HCT116 (cell line): ENCODE measurements around the gene MN1. TPM values are rescaled to one million over a fixed set of nuclear protein-coding genes. Genes with fewer than 3 reads are reported as not detected.

Experiments
- ATAC-seq: fragments of 200-7000 bp; cut with Tn5 transposase; 2 replicates; pipeline ENCODE4 v1.9.1; 2020; ENCODE audit warnings: mild to moderate bottlenecking, moderate library complexity
- BruUV-seq: library from RNA; stranded (reverse); fragments of 400-500 nt; replicated peaks from 2 replicates; lab custom pipeline; 2021; lab: Mats Ljungman, UMichigan
- CTCF ChIA-PET: fragments of 300-600 bp; sonication (Branson Sonifier 250); formaldehyde crosslinking; loops from one replicate; lab custom pipeline; 2021; ENCODE audit warnings: antibody characterized with exemption; lab: Charles Lee
- POLR2A ChIA-PET: fragments of 300-600, 350-600 bp; sonication (Branson Sonifier 250); formaldehyde crosslinking; loops from one replicate; lab custom pipeline; 2021; ENCODE audit warnings: antibody characterized with exemption; lab: Charles Lee
- RAD21 ChIA-PET, 2 experiments: fragments of 300-600 bp; sonication (Branson Sonifier 250); formaldehyde crosslinking; loops; one replicate each; lab custom pipeline; 2023; ENCODE audit warnings: low total read pairs in 2 of 2; ENCODE audit not compliant: uncharacterized antibody in 2 of 2, unreplicated experiment in 2 of 2, low non-redundant PET in 1 of 2; lab: Charles Lee
- DNase-seq: peaks from one replicate; pipeline ENCODE4 v3.0.0-alpha.2; 2010; ENCODE audit warnings: low read depth, low spot score
- H2AFZ ChIP-seq: fragments of 200-600 bp; shearing (Covaris generic), sonication (generic); 2 replicates; pipeline ENCODE4 v1.6.1; 2017; ENCODE audit warnings: low read depth, mixed run types, mixed read lengths, antibody characterized with exemption, low read length; ENCODE audit not compliant: poor library complexity, severe bottlenecking
- H3K27ac ChIP-seq: 2 replicates; pipeline ENCODE4 v1.5.1; 2012; ENCODE audit warnings: low read depth, low read length
- H3K27me3 ChIP-seq: fragments of 200-600 bp; sonication (generic); 2 replicates; pipeline ENCODE4 v1.6.1; 2016; ENCODE audit warnings: mixed run types, low read length, mixed read lengths; ENCODE audit not compliant: insufficient read depth
- H3K36me3 ChIP-seq, 2 experiments: fragments of 200-500 bp in 1 of 2; fragments of 200-600 bp in 1 of 2; sonication (Bioruptor generic) in 1 of 2; sonication (generic) in 1 of 2; 2 replicates each; pipeline versions ENCODE4 v1.5.1 to v1.6.1; 2014 to 2016; ENCODE audit warnings: low read length in 2 of 2, inconsistent platforms in 1 of 2, mixed read lengths in 1 of 2, mixed run types in 1 of 2; ENCODE audit not compliant: insufficient read depth in 2 of 2, control insufficient read depth in 1 of 2
- H3K4me1 ChIP-seq, 2 experiments: fragments of 200-600 bp in 1 of 2; sonication (generic) in 1 of 2; 2 replicates each; pipeline versions ENCODE4 v1.5.1 to v1.6.1; 2012 to 2017; ENCODE audit warnings: low read length in 2 of 2, inconsistent platforms in 1 of 2, mild to moderate bottlenecking in 1 of 2, mixed read lengths in 1 of 2, mixed run types in 1 of 2, moderate library complexity in 1 of 2; ENCODE audit not compliant: insufficient read depth in 2 of 2, control insufficient read depth in 1 of 2
- H3K4me2 ChIP-seq: fragments of 200-600 bp; sonication (generic); 2 replicates; pipeline ENCODE4 v1.6.1; 2017; ENCODE audit warnings: mixed run types, low read length, mixed read lengths
- H3K4me3 ChIP-seq, 2 experiments: fragments of 200-600 bp in 1 of 2; sonication (generic) in 1 of 2; replicated peaks in 1 of 2; 2 replicates each; pipeline ENCODE4 v1.5.1; 2011 to 2016; ENCODE audit warnings: low read length in 2 of 2, control low read depth in 1 of 2, low read depth in 1 of 2, mild to moderate bottlenecking in 1 of 2, mixed read lengths in 1 of 2, mixed run types in 1 of 2
- H3K79me2 ChIP-seq: fragments of 200-600 bp; sonication (generic); 2 replicates; pipeline ENCODE4 v1.6.1; 2017; ENCODE audit warnings: mild to moderate bottlenecking, mixed run types, low read length, moderate library complexity, mixed read lengths; ENCODE audit not compliant: insufficient read depth
- H3K9ac ChIP-seq: fragments of 200-600 bp; sonication (generic); 2 replicates; pipeline ENCODE4 v1.6.1; 2016; ENCODE audit warnings: low read length, mixed read lengths
- H3K9me2 ChIP-seq: fragments of 200-600 bp; sonication (generic), shearing (Covaris generic); 2 replicates; pipeline ENCODE4 v1.6.1; 2017; ENCODE audit warnings: mixed run types, mild to moderate bottlenecking, moderate library complexity; ENCODE audit not compliant: insufficient read depth
- H3K9me3 ChIP-seq, 2 experiments: fragments of 200-500 bp in 1 of 2; fragments of 200-600 bp in 1 of 2; sonication (Bioruptor generic) in 1 of 2; sonication (generic) in 1 of 2; 2 replicates each; pipeline ENCODE4 v1.6.1; 2014 to 2017; ENCODE audit warnings: low read length in 2 of 2, mixed read lengths in 2 of 2, inconsistent platforms in 1 of 2, low read depth in 1 of 2, mild to moderate bottlenecking in 1 of 2, mixed run types in 1 of 2, moderate library complexity in 1 of 2; ENCODE audit not compliant: control insufficient read depth in 1 of 2, insufficient read depth in 1 of 2
- H4K20me1 ChIP-seq: fragments of 200-600 bp; sonication (generic), shearing (Covaris generic); 2 replicates; pipeline ENCODE4 v1.6.1; 2017; ENCODE audit warnings: mixed run types, mild to moderate bottlenecking, moderate library complexity; ENCODE audit not compliant: insufficient read depth
- EGR1 ChIP-seq: IDR thresholded peaks from 2 replicates; pipeline ENCODE4 v1.6.1; 2012; ENCODE audit warnings: low read depth
- FOSL1 ChIP-seq: IDR thresholded peaks from 2 replicates; pipeline ENCODE4 v1.6.1; 2012; ENCODE audit warnings: low read depth
- RAD21 ChIP-seq: IDR thresholded peaks from 2 replicates; pipeline ENCODE4 v1.6.1; 2012; ENCODE audit warnings: low read depth, mild to moderate bottlenecking
- SIN3A ChIP-seq: IDR thresholded peaks from 2 replicates; pipeline ENCODE4 v1.6.1; 2012; ENCODE audit warnings: low read depth
- SP1 ChIP-seq: IDR thresholded peaks from 2 replicates; pipeline ENCODE4 v1.6.1; 2012; ENCODE audit warnings: low read depth
- intact Hi-C: fragments of 100-400 bp; cut with micrococcal nuclease; formaldehyde crosslinking; loops from 2 replicates; pipeline ENCODE4 v1.10.0; 2022
- total RNA-seq: library from RNA; stranded (reverse); gene quantifications from one replicate; pipeline ENCODE4 v1.2.1, GENCODE V29; 2021; ENCODE audit not compliant: unreplicated experiment
- TF ChIP-seq, protein P1 (sequence below): IDR thresholded peaks from 2 replicates; pipeline ENCODE4 v1.6.1; 2012; ENCODE audit warnings: low read depth
- TF ChIP-seq, protein P2 (sequence below): IDR thresholded peaks from 2 replicates; pipeline ENCODE4 v1.6.1; 2012

The MN1 gene
- total RNA-seq, 1 experiment from 2014 or later = 2.9 TPM

DNA sequence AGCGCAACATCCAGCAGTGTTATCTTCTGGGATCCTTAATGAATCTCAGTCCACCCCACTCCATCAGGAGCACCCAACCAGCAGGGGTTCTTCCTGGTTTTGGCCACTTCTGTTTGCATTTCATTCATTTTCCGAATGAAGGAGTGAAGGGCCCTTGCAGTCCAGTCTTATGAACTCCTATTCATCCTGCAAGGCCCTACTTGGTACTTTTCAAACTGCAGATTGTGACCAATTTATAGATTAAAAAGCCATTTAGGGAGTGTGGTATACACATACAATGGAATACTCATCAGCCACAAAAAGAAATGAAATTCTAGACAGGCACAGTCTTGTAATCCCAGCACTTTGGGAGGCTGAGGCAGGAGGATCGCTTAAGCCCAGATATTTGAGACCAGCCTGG is 10.2 kb upstream of the MN1 start:
- ChIA-PET CTCF (no interaction called here), RAD21 (no interaction called here), POLR2A (no interaction called here)
- no TSS peak for BruUV-seq
- intact Hi-C loops = no loop called here
- no peak overlapping the region for H3K27ac ChIP-seq
- H4K20me1 ChIP-seq = no peaks in the 10 kb centered on the region
- no peak for TF ChIP-seq EGR1
- no peak for TF ChIP-seq SIN3A
- TF ChIP-seq, protein P1, sequence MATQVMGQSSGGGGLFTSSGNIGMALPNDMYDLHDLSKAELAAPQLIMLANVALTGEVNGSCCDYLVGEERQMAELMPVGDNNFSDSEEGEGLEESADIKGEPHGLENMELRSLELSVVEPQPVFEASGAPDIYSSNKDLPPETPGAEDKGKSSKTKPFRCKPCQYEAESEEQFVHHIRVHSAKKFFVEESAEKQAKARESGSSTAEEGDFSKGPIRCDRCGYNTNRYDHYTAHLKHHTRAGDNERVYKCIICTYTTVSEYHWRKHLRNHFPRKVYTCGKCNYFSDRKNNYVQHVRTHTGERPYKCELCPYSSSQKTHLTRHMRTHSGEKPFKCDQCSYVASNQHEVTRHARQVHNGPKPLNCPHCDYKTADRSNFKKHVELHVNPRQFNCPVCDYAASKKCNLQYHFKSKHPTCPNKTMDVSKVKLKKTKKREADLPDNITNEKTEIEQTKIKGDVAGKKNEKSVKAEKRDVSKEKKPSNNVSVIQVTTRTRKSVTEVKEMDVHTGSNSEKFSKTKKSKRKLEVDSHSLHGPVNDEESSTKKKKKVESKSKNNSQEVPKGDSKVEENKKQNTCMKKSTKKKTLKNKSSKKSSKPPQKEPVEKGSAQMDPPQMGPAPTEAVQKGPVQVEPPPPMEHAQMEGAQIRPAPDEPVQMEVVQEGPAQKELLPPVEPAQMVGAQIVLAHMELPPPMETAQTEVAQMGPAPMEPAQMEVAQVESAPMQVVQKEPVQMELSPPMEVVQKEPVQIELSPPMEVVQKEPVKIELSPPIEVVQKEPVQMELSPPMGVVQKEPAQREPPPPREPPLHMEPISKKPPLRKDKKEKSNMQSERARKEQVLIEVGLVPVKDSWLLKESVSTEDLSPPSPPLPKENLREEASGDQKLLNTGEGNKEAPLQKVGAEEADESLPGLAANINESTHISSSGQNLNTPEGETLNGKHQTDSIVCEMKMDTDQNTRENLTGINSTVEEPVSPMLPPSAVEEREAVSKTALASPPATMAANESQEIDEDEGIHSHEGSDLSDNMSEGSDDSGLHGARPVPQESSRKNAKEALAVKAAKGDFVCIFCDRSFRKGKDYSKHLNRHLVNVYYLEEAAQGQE = no peak
- TF ChIP-seq RAD21 = no peak
- TF ChIP-seq SP1 = no peak
- TF ChIP-seq FOSL1 = no peak
- TF ChIP-seq, protein P2, sequence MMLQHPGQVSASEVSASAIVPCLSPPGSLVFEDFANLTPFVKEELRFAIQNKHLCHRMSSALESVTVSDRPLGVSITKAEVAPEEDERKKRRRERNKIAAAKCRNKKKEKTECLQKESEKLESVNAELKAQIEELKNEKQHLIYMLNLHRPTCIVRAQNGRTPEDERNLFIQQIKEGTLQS = no peak
- H3K36me3 ChIP-seq = no peaks in the 10 kb centered on the region
- H3K9ac ChIP-seq = no peak overlapping the region
- H3K9me3 ChIP-seq = no peaks in the 10 kb centered on the region
- no peaks in the 10 kb centered on the region for H3K79me2 ChIP-seq
- H2AFZ ChIP-seq = no peak overlapping the region
- DNase-seq = no peak
- no peaks in the 10 kb centered on the region for H3K4me1 ChIP-seq
- H3K27me3 ChIP-seq = no peaks in the 10 kb centered on the region
- H3K4me3 ChIP-seq = no peak overlapping the region
- H3K4me2 ChIP-seq = no peak overlapping the region
- H3K9me2 ChIP-seq = no peaks in the 10 kb centered on the region
- no peak for ATAC-seq
